GM12892 (cell line): ENCODE data around the gene SPG7.

Experiments
- POLR2A ChIP-seq: IDR thresholded peaks from 2 replicates; pipeline ENCODE4 v1.6.1; 2011; ENCODE audit warnings: low read depth, low read length, control low read depth
- POLR2AphosphoS5 ChIP-seq: IDR thresholded peaks from 2 replicates; pipeline ENCODE4 v1.6.1; 2011; ENCODE audit warnings: low read depth, low read length, control low read depth
- TAF1 ChIP-seq: IDR thresholded peaks from 2 replicates; pipeline ENCODE4 v1.6.1; 2011; ENCODE audit warnings: low read depth, mild to moderate bottlenecking, control low read depth, low read length, borderline replicate concordance

GRCh38 chr16:89529097-89529496, 20.9 kb downstream of the SPG7 start:
- TF ChIP-seq POLR2A = no peak
- TF ChIP-seq POLR2AphosphoS5 = no peak
- TF ChIP-seq TAF1 = no peak
